Dermis microvascular lymphatic vessel endothelial cell (primary cell): ENCODE results near the gene LIMD2. TPM values are rescaled to one million over a fixed set of nuclear protein-coding genes. Genes with fewer than 3 reads are reported as not detected.
A peak's percentile ranks its signal among the peaks of the same experiment; 100 is the strongest.

Experiments used
- DNase-seq, 2 donors: peaks; one replicate each; pipeline versions ENCODE4 v3.0.0 to v3.0.0-alpha.2; 2010; ENCODE audit warnings: low read depth in 2 of 2
- total RNA-seq: library from RNA; depleted of rRNA; stranded (reverse); fragments of >200 nt; gene quantifications from 2 replicates; pipeline ENCODE4 v1.2.1, GENCODE V29; 2014

Gene LIMD2
- total RNA-seq, 1 donor from 2014 or later = 18.0 TPM

- no peak for DNase-seq
These were observed 2.2 kb upstream of the LIMD2 start for GRCh38 chr17:63701868-63702720.

GRCh38 chr17:63701456-63701820 lies 1.5 kb upstream of the LIMD2 start:
- DNase-seq = no peak

- DNase-seq = peak in 1 of 2 donors; percentile 74
These were observed 867 bp upstream of the LIMD2 start for GRCh38 chr17:63700528-63701455.

GRCh38 chr17:63698886-63699637 lies 863 bp downstream of the LIMD2 start:
- DNase-seq = peak in 1 of 2 donors; percentile 73

GRCh38 chr17:63698381-63698885 lies 1.5 kb downstream of the LIMD2 start:
- no peak for DNase-seq

- DNase-seq = peak in 1 of 2 donors; percentile 65
These were observed 2.3 kb downstream of the LIMD2 start for GRCh38 chr17:63697341-63698286.

GRCh38 chr17:63696381-63696961 lies 3.5 kb downstream of the LIMD2 start:
- peak in 1 of 2 donors; percentile 68 for DNase-seq

GRCh38 chr17:63695889-63696288 lies 4.0 kb downstream of the LIMD2 start:
- DNase-seq = no peak

GRCh38 chr17:63694950-63695773 lies 4.8 kb downstream of the LIMD2 start:
- DNase-seq = no peak

- no peak for DNase-seq
These were observed 5.5 kb downstream of the LIMD2 start for GRCh38 chr17:63694229-63694949.

GRCh38 chr17:63693411-63694113 lies 6.4 kb downstream of the LIMD2 start:
- no peak for DNase-seq

GRCh38 chr17:63692195-63692816 lies 7.6 kb downstream of the LIMD2 start:
- no peak for DNase-seq

- no peak for DNase-seq
These were observed 10.4 kb downstream of the LIMD2 start for GRCh38 chr17:63689479-63689878.

GRCh38 chr17:63688396-63689020 lies 11.4 kb downstream of the LIMD2 start:
- no peak for DNase-seq

GRCh38 chr17:63686138-63686685 lies 13.7 kb downstream of the LIMD2 start:
- DNase-seq = no peak

GRCh38 chr17:63685578-63685977 lies 14.3 kb downstream of the LIMD2 start:
- no peak for DNase-seq
